ENCODE measurements around the gene SCCPDH. TPM values are rescaled to one million over a fixed set of nuclear protein-coding genes. Genes with fewer than 3 reads are reported as not detected.

SCCPDH gene
- total RNA-seq, 4 donors from 2014 or later: 18.6 to 50.5 (median 25.0) TPM

DNA sequence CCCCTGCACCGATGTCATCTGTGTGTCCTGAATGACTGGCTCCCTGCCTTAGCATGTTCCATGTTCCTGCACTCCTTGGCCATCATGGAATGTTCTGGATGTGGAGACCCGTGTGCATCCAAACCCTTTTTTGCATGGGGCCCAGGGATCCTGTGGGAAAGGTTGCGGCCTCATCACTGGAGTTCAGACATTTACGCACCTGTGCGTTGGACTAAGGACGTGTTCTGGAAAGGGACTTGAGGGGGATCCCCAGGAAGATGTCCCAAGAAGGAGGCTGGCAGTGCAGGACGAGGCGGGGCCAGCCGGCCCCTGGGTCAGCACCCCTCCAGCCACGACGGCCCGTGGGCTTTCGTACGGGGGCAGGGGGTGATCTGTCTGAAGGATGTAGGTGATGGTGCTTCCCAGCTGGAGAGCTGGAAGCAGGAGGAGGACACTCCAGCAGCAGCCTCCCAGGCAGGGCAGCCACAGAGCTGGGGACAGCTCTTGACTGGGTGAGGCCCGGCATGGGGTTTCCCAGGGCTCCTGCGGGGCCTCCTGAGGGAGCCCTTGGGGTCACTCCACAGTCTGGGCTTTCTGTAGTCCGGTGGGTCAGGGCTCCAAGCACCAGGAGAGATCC is 67.2 kb downstream of the SCCPDH start:
- ATAC-seq (ENCODE audit: low FRiP score): no peak
- TF ChIP-seq, protein P1, sequence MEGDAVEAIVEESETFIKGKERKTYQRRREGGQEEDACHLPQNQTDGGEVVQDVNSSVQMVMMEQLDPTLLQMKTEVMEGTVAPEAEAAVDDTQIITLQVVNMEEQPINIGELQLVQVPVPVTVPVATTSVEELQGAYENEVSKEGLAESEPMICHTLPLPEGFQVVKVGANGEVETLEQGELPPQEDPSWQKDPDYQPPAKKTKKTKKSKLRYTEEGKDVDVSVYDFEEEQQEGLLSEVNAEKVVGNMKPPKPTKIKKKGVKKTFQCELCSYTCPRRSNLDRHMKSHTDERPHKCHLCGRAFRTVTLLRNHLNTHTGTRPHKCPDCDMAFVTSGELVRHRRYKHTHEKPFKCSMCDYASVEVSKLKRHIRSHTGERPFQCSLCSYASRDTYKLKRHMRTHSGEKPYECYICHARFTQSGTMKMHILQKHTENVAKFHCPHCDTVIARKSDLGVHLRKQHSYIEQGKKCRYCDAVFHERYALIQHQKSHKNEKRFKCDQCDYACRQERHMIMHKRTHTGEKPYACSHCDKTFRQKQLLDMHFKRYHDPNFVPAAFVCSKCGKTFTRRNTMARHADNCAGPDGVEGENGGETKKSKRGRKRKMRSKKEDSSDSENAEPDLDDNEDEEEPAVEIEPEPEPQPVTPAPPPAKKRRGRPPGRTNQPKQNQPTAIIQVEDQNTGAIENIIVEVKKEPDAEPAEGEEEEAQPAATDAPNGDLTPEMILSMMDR (IDR thresholded peaks at IDR 0.05): no peak
- DNase-seq (ENCODE audit: low spot score): no peak

DNA sequence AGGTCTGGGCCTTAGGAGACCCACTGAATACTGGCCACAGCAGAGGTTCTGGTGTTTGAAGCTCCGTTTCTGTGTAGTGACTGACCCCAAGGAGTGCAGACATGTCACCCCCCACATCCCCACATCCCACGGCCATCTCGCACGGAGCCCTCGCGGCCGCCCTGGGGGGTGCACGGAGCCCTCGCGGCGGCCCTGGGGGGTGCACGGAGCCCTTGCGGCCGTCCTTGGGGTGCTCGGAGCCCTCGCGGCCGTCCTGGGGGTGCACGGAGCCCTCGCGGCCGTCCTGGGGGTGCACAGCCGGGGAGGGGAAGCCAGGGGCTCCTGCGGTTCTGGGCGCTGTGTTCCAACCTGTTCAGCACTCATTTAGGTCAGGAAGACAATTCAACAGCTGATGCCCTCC is 68.4 kb downstream of the SCCPDH start:
- TF ChIP-seq, protein P1 (IDR thresholded peaks at IDR 0.05): no peak
- DNase-seq (ENCODE audit: low spot score) (no peak), ATAC-seq (ENCODE audit: low FRiP score) (no peak)

DNA sequence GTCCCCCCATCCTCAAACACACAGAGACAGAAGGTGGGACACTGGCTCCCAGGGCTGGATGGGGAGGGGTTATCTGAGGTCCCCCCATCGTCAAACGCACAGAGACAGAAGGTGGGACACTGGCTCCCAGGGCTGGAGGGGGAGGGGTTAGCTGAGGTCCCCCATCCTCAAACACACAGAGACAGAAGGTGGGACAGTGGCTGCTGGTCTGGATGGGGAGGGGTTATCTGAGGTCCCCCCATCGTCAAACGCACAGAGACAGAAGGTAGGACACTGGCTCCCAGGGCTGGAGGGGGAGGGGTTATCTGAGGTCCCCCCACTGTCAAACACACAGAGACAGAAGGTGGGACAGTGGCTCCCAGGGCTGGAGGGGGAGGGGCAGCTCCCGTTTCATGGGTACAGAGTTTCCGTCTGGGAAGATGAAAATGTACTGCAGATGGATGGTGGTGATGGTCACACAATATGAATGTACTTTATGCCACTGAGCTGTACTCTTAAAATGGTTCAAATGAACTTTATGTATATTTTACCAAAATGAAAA is 69.2 kb downstream of the SCCPDH start:
- TF ChIP-seq, protein P1 (IDR thresholded peaks at IDR 0.05): no peak
- ATAC-seq (ENCODE audit: low FRiP score) (no peak), DNase-seq (ENCODE audit: low spot score) (no peak)

DNA sequence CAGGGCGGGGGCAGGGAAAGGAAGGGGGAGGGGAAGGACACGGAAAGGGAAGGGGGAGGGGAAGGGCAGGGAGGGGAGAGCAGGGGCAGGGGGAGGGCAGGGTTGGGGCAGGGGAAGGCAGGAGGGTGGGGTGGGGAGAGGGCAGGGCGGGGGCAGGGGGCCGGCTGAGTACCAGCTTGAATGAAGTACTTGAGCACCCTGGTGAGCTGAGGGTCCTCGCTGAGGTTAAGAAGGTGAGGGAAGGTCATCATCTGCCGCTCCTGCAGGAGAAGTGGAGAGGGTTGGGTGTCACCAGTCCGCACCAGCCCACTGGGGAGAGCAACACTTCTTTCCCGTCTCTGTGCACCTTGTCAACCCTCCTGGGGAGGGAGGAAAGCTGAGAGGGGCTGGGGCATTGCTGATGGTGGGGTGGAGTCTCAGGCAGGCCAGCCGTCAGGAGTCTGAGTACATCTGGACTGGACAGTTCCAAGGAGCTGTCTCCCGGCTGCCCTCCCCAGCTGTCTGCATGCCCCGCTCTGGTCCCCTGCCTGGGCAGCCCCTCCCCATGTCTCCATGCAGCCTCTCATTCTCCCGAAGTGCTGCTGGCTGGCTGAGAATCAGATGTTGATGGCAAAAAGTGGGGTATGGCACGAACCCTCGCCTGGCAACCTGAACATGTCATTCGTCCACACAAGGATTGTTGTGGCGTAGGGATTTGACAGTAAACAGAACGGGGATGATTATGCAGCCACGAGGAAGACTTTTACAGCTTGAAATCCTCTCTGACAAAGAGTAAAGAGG is 70.0 kb downstream of the SCCPDH start:
- DNase-seq (ENCODE audit: low spot score) (no peak), ATAC-seq (ENCODE audit: low FRiP score) (no peak)
- TF ChIP-seq, protein P1 (IDR thresholded peaks at IDR 0.05): no peak

DNA sequence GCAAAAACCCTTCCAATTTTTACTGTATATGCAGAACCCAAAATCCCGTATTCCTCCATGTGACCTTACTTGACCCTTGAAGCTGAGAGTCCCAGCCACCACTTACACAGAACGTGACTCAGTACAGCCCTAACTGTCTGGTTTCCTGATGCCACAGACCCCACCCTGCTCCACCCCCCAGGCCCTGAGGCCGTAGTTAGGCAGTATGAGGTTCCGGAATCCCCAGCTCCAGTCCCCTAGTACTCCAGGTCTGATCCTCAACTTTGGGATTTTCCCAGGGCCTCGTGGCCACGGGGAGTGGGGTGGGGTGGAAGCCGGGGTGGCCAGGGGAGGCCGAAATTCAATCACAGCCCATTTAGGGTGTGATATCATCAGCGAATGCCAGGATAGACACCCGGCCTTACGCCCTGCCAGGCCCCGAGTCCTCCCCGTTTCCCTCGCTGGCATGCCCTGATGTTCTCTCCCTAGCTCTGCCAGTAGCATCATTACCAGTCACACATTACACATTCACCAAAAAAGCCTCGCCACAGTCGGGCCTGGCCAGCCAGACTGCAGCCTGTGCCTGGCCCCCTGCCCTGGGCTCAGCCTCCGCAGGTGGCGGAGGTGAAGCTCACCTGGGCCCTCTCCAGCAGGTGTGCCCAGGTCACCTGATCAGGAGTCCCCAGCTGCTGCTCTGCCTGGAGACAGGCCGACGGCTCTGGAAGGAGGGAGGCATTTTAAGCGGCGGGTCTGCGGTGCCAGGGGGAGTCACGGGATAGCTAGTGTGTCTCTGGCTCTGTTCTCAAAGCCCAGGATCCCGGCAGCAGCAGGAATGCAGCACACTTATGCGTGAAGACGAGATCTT is 70.8 kb downstream of the SCCPDH start:
- DNase-seq (ENCODE audit: low spot score): no peak
- no peak for ATAC-seq (ENCODE audit: low FRiP score)
- TF ChIP-seq, protein P1 (IDR thresholded peaks at IDR 0.05): no peak

DNA sequence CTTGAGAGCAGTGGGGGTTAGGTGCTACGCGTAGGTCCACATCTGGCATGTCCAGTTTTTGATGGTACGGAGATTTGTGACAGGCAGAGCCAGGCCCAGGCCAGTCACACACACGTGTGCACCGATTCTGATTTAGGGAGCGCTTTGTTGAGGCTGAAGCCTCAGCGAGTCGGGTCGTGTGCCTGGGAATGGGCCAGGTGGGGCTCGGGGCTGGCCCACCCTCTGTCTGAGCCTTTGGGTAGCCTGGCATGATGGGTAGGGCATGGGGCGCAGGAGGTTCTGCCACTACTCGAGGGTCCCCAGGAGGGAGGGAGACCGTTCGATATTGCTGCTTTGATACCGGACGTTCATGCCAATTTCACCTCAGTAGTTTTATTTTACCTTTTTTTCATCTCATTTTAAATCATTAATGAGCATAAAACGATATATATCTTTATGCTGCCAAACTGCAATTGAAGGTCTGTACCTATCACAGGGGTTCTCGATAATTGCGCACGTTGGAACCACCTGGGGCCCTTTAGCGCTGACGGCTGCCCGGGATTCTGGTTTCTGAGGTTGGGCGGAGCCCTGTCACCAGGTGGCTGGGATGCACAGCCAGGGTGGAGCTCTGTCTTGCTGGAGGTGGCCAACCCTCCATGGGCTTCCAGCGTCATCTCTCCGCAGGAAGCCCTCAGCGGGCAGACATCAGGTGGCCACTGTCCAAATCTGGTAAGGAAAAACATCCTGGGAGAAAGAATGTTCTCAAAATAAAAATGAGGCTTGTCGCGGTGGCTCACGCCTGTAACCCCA is 71.9 kb downstream of the SCCPDH start:
- TF ChIP-seq, protein P1 (IDR thresholded peaks at IDR 0.05): no peak
- no peak for ATAC-seq (ENCODE audit: low FRiP score)
- no peak for DNase-seq (ENCODE audit: low spot score)
